ENCODE measurements around the gene CLCF1. TPM values are rescaled to one million over a fixed set of nuclear protein-coding genes. Genes with fewer than 3 reads are reported as not detected.

The CLCF1 gene
- total RNA-seq, 1 experiment from 2014 or later, result 2.1 TPM

DNA sequence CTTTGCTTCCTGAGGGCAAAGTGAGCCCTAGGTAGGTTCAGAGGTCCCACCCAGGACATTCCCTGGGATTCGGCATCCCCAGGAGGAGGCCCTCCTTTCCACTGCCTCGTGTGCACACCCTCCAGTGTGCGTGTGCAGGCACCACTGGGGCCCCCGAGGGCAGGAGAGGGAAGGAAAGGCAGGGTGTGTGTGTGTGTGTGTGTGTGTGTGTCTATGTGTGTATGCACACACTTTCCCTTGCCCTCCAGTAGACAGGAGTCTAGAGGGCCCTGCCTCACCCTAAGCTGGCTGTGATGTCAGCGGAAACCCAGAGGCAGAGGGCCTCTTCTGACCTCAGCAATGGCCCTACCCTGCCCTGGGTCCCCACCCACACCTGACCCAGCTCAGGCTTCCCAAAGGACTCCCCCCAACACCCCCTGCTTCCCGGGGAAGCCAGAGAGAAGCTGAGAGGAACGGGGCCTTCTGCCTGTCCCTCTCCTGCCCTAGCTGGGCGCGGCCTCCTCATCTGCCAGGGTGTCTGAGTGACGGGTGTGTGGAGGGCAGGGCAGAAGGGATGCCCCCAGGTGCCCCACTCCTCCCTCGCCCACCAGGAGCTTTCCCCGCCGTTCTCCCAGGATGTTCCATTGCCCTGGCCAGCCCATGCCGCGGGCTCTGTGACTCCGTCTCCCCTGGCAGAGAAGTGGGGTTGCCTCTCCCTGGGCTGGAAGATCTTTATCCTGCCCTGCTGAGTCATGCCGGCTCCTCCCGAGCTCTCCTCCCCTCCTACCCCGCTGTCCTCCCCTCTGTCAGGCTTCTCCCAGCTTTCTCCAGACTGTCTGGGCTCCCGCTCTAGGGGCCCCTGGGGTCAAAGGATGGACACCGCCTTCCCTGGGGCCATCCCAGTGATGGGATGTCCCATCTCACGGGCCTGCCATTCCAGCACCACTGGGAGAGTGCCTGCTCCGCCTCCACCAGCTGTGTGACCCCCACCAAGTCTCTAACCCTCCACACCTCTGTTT, 6.0 kb upstream of the CLCF1 start:
- no peaks in the 10 kb centered on the region for H3K79me1 ChIP-seq (ENCODE audit: insufficient read depth, low read depth, low read length, poor library complexity, severe bottlenecking)
- no peak overlapping the region for H2BK5ac ChIP-seq (ENCODE audit: insufficient read length, low read length)
- no peak overlapping the region for H2BK20ac ChIP-seq (ENCODE audit: low read depth, low read length, poor library complexity, severe bottlenecking)
- no peak overlapping the region for H3K4me2 ChIP-seq (ENCODE audit: insufficient read depth, insufficient read length, low read length)
- no peaks in the 10 kb centered on the region for H3K9me3 ChIP-seq (ENCODE audit: control insufficient read depth, low read depth, low read length)
- H3K23ac ChIP-seq (ENCODE audit: insufficient read length, low read depth, low read length), result no peak overlapping the region
- no CpG with 5 or more reads among the region's 23 CpGs for WGBS (ENCODE audit: extremely low coverage, insufficient read length, low lambda C conversion rate)
- peaks cover 11% of the 10 kb centered on the region for H3K23me2 ChIP-seq (ENCODE audit: insufficient read length, low read depth, low read length, poor library complexity, severe bottlenecking)
- no peak overlapping the region for H4K91ac ChIP-seq (ENCODE audit: insufficient read length, low read depth, low read length)
- H3K27ac ChIP-seq (ENCODE audit: insufficient read length, low read depth, low read length), result no peak overlapping the region
- no peak overlapping the region for H3K4ac ChIP-seq (ENCODE audit: low read depth, low read length)
- H3K27me3 Mint-ChIP-seq (ENCODE audit: low read depth), result peaks cover 65% of the 10 kb centered on the region
- H3K4me1 Mint-ChIP-seq, result peaks cover 35 to 43% of the 10 kb centered on the region in 2 experiments
- no peaks in the 10 kb centered on the region; a peak in 1 of 5 replicates for H3K9me3 Mint-ChIP-seq
- no peak for DNase-seq
- no peak overlapping the region for H2BK120ac ChIP-seq (ENCODE audit: low read depth, low read length, poor library complexity, severe bottlenecking)
- no peak overlapping the region; a peak in 1 of 5 replicates for H3K4me3 Mint-ChIP-seq
- no peak overlapping the region for H3K27ac Mint-ChIP-seq
- no peak overlapping the region; the same call in 1 of the 2 replicates for H3K14ac ChIP-seq (ENCODE audit: insufficient read depth, low read length)
- no peak overlapping the region for H4K8ac ChIP-seq (replicated peaks; ENCODE audit: insufficient read length, low read depth, low read length)
- H2AFZ ChIP-seq (ENCODE audit: low read length), result no peak overlapping the region
- no peak overlapping the region for H4K5ac ChIP-seq (ENCODE audit: insufficient read length, low read depth, low read length)
- no peaks in the 10 kb centered on the region for H3K36me3 Mint-ChIP-seq (ENCODE audit: insufficient read depth in 1 of 3, low read depth in 3 of 3)
- H3T11ph ChIP-seq (ENCODE audit: low read length), result no peak overlapping the region
- no peak overlapping the region for H3K9ac ChIP-seq (ENCODE audit: extremely low read depth, insufficient read length, low read length)
- no peak overlapping the region for H3K56ac ChIP-seq (ENCODE audit: insufficient read length, low read depth, low read length)
- TF ChIP-seq, protein P1, sequence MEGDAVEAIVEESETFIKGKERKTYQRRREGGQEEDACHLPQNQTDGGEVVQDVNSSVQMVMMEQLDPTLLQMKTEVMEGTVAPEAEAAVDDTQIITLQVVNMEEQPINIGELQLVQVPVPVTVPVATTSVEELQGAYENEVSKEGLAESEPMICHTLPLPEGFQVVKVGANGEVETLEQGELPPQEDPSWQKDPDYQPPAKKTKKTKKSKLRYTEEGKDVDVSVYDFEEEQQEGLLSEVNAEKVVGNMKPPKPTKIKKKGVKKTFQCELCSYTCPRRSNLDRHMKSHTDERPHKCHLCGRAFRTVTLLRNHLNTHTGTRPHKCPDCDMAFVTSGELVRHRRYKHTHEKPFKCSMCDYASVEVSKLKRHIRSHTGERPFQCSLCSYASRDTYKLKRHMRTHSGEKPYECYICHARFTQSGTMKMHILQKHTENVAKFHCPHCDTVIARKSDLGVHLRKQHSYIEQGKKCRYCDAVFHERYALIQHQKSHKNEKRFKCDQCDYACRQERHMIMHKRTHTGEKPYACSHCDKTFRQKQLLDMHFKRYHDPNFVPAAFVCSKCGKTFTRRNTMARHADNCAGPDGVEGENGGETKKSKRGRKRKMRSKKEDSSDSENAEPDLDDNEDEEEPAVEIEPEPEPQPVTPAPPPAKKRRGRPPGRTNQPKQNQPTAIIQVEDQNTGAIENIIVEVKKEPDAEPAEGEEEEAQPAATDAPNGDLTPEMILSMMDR (conservative IDR thresholded peaks at IDR 0.05), result no peak
- peaks cover 8% of the 10 kb centered on the region; the same call in 1 of the 2 replicates for H3K27me3 ChIP-seq (ENCODE audit: insufficient read depth, low read length)
- no peaks in the 10 kb centered on the region for H3K79me2 ChIP-seq (ENCODE audit: insufficient read depth, low read length)
- no peak overlapping the region for H2AK5ac ChIP-seq (ENCODE audit: insufficient read length, low read length)
- no peak overlapping the region for H2BK12ac ChIP-seq (ENCODE audit: insufficient read length, low read depth, low read length)
- H2BK15ac ChIP-seq (ENCODE audit: low read depth, low read length), result no peak overlapping the region
- no peak overlapping the region for H3K18ac ChIP-seq (ENCODE audit: insufficient read length, low read depth, low read length)
- H3K4me1 ChIP-seq (ENCODE audit: insufficient read depth, low read length), result no peaks in the 10 kb centered on the region
- no peaks in the 10 kb centered on the region for H4K20me1 ChIP-seq (ENCODE audit: control insufficient read depth, insufficient read depth, insufficient read length)

Measured in H9 (cell line).